ENCODE results near the gene SDF2L1. TPM values are rescaled to one million over a fixed set of nuclear protein-coding genes. Genes with fewer than 3 reads are reported as not detected.
"Not testable (repeated sequence)": the region's sequence is repeated elsewhere in the genome, so short reads cannot be mapped to it uniquely, and the experiment has no call there.

SDF2L1 gene
- 61.4 TPM for total RNA-seq

GRCh38 chr22:21641789-21642583 lies at the start of gene SDF2L1:
Gene SDF2L1 (plus strand): TSS chr22:21642302. CDS start chr22:21642337, 35 bp downstream.
- DNase-seq (ENCODE audit: low spot score): peak; percentile 99

GRCh38 chr22:21592422-21592821 lies 49.7 kb upstream of the SDF2L1 start:
- DNase-seq (ENCODE audit: low spot score): no peak

GRCh38 chr22:21593406-21594232 lies 48.5 kb upstream of the SDF2L1 start:
- no peak for DNase-seq (ENCODE audit: low spot score)

GRCh38 chr22:21594865-21595452 lies 47.1 kb upstream of the SDF2L1 start:
- DNase-seq (ENCODE audit: low spot score): no peak

- not testable (repeated sequence) for DNase-seq (ENCODE audit: low spot score)
Observed at GRCh38 chr22:21596356-21597135, 45.6 kb upstream of the SDF2L1 start.

GRCh38 chr22:21598302-21598701 lies 43.8 kb upstream of the SDF2L1 start:
- DNase-seq (ENCODE audit: low spot score): no peak

- DNase-seq (ENCODE audit: low spot score): no peak
Observed at GRCh38 chr22:21599053-21599893, 42.8 kb upstream of the SDF2L1 start.

- DNase-seq (ENCODE audit: low spot score): no peak
Observed at GRCh38 chr22:21602579-21602978, 39.5 kb upstream of the SDF2L1 start.

GRCh38 chr22:21603973-21604372 lies 38.1 kb upstream of the SDF2L1 start:
- no peak for DNase-seq (ENCODE audit: low spot score)

- no peak for DNase-seq (ENCODE audit: low spot score)
Observed at GRCh38 chr22:21605887-21606564, 36.1 kb upstream of the SDF2L1 start.

- DNase-seq (ENCODE audit: low spot score): no peak
Observed at GRCh38 chr22:21606775-21607174, 35.3 kb upstream of the SDF2L1 start.

- DNase-seq (ENCODE audit: low spot score): not testable (repeated sequence)
Observed at GRCh38 chr22:21609556-21610157, 32.4 kb upstream of the SDF2L1 start.

- DNase-seq (ENCODE audit: low spot score): no peak
Observed at GRCh38 chr22:21611210-21611977, 30.7 kb upstream of the SDF2L1 start.

- DNase-seq (ENCODE audit: low spot score): no peak
Observed at GRCh38 chr22:21612858-21613257, 29.2 kb upstream of the SDF2L1 start.

GRCh38 chr22:21613553-21614233 lies 28.4 kb upstream of the SDF2L1 start:
- no peak for DNase-seq (ENCODE audit: low spot score)

- DNase-seq (ENCODE audit: low spot score): no peak
Observed at GRCh38 chr22:21615731-21616130, 26.4 kb upstream of the SDF2L1 start.

- not testable (repeated sequence) for DNase-seq (ENCODE audit: low spot score)
Observed at GRCh38 chr22:21617337-21617736, 24.8 kb upstream of the SDF2L1 start.

- DNase-seq (ENCODE audit: low spot score): no peak
Observed at GRCh38 chr22:21621025-21621424, 21.1 kb upstream of the SDF2L1 start.
